GM12891 (cell line): ENCODE results near the gene PDIK1L.

Experiments
- PAX5 ChIP-seq: IDR thresholded peaks from 2 replicates; pipeline ENCODE4 v1.6.1; 2011; ENCODE audit warnings: low read length, moderate library complexity, mild to moderate bottlenecking; ENCODE audit not compliant: insufficient read depth, severe bottlenecking
- POLR2A ChIP-seq: IDR thresholded peaks from 2 replicates; pipeline ENCODE4 v1.6.1; 2011; ENCODE audit warnings: low read depth, low read length, control low read depth
- POLR2AphosphoS5 ChIP-seq: IDR thresholded peaks from 2 replicates; pipeline ENCODE4 v1.6.1; 2011; ENCODE audit warnings: low read depth, low read length, control low read depth
- POU2F2 ChIP-seq: IDR thresholded peaks from 2 replicates; pipeline ENCODE4 v1.6.1; 2011; ENCODE audit warnings: low read depth, mild to moderate bottlenecking, control low read depth, low read length, moderate library complexity
- SPI1 ChIP-seq: IDR thresholded peaks from 2 replicates; pipeline ENCODE4 v1.6.1; 2011; ENCODE audit warnings: low read depth, low read length, control low read depth
- TAF1 ChIP-seq: IDR thresholded peaks from 2 replicates; pipeline ENCODE4 v1.6.1; 2011; ENCODE audit warnings: low read depth, low read length, control low read depth

DNA sequence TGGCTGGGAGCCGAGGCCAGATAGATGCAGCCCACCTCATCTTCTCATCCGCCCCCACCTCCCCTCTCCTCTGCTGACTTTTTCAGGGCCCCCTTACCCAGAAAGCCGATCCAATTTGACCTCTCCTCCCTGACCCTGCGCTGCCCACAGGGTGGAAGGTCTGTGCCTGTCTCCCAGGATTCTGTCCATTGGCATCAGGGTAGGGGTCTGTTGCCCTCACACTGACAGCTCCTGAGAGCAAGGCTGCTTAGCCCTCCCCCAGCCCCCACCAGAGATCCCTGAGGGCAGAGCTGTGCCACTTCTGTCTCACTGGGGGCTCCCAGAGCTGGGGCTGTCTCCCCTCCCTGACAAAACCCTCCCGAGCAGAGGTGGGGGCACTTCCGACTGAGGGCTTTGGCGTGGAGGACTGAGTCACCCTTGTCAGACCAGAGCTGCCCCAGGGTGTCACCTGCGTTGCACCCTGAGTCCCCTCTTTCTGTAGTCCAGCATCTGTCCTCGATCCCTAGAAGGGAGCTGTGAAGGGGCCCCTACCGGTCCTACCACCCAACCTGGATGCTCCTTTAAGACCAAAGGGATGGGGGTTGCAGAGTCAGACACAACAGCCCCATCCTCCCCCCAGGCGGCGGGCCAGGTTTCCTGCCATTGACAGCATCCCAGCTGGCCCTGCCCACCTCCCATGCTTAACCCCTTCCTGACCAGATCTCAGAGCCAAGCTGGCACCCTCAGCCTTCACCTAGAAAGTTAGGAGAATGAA lies 44.8 kb downstream of the PDIK1L start:
- TF ChIP-seq POLR2AphosphoS5, result no peak
- TF ChIP-seq POU2F2, result no peak
- no peak for TF ChIP-seq POLR2A
- no peak for TF ChIP-seq SPI1
- no peak for TF ChIP-seq TAF1
- no peak for TF ChIP-seq PAX5
